Smooth muscle cell of the brain vasculature (primary cell): Measurements from ENCODE around the gene ZNF665.
"Not testable (repeated sequence)": the region's sequence is repeated elsewhere in the genome, so short reads cannot be mapped to it uniquely, and the experiment has no call there.

Source experiments
- DNase-seq: peaks from one replicate; pipeline ENCODE4 v3.0.0-alpha.2; 2012; ENCODE audit warnings: low read depth, low spot score

The ZNF665 gene

GRCh38 chr19:53192771-53193534, at the start of gene ZNF665:
Gene ZNF665, minus strand, starts transcription at chr19:53193358. Its CDS starts 10,460 bp downstream, at chr19:53182898.
- peak; percentile 58 for DNase-seq

- no peak for DNase-seq
Measured at GRCh38 chr19:53237114-53237777, 44.1 kb upstream of the ZNF665 start.

GRCh38 chr19:53224606-53225005, 31.4 kb upstream of the ZNF665 start:
- no peak for DNase-seq

GRCh38 chr19:53222716-53223115, 29.6 kb upstream of the ZNF665 start:
- not testable (repeated sequence) for DNase-seq

- no peak for DNase-seq
Measured at GRCh38 chr19:53212703-53213320, 19.7 kb upstream of the ZNF665 start.

GRCh38 chr19:53211554-53211953, 18.4 kb upstream of the ZNF665 start:
- DNase-seq: not testable (repeated sequence)

GRCh38 chr19:53196777-53197396, 3.7 kb upstream of the ZNF665 start:
- peak; percentile 72 for DNase-seq

GRCh38 chr19:53195265-53195903, 2.2 kb upstream of the ZNF665 start:
- DNase-seq: no peak

GRCh38 chr19:53193535-53194222, 521 bp upstream of the ZNF665 start:
- DNase-seq: no peak

- no peak for DNase-seq
Measured at GRCh38 chr19:53190253-53190652, 2.9 kb downstream of the ZNF665 start.

- DNase-seq: not testable (repeated sequence)
Measured at GRCh38 chr19:53189691-53190198, 3.4 kb downstream of the ZNF665 start.

GRCh38 chr19:53185155-53185882, 7.8 kb downstream of the ZNF665 start:
- DNase-seq: not testable (repeated sequence)

- DNase-seq: no peak
Measured at GRCh38 chr19:53183146-53183764, 9.9 kb downstream of the ZNF665 start.

GRCh38 chr19:53182202-53182601, 11.0 kb downstream of the ZNF665 start:
- no peak for DNase-seq

- DNase-seq: no peak
Measured at GRCh38 chr19:53177986-53178385, 15.2 kb downstream of the ZNF665 start.

- no peak for DNase-seq
Measured at GRCh38 chr19:53172889-53173288, 20.3 kb downstream of the ZNF665 start.

GRCh38 chr19:53165691-53166091, 27.5 kb downstream of the ZNF665 start:
- no peak for DNase-seq

- no peak for DNase-seq
Measured at GRCh38 chr19:53161123-53161522, 32.0 kb downstream of the ZNF665 start.

GRCh38 chr19:53160350-53160749, 32.8 kb downstream of the ZNF665 start:
- DNase-seq: no peak
